Activated naive CD4-positive, alpha-beta T cell (primary cell): ENCODE data around the gene ANKHD1.

Experiments used
- DNase-seq, 4 experiments: peaks; one replicate each; lab custom pipeline; 2025; lab: John Stamatoyannopoulos, UW

ANKHD1 gene

DNA sequence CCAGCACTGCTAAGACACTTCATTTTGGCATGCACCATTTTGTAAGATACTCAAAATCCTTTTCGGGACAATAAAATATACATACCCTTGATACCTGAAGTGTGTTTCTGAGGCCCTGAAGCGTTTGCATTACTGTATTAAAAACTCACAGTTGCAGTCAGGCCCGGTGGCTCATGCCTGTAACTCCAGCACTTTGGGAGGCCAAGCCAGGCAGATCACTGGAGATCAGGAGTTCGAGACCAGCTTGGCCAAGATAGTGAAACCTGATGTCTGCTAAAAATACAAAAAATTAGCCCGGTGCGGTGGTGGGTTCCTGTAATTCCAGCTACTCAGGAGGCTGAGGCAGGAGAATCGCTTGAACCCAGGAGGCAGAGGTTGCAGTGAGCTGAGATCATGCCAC, 143.4 kb downstream of the ANKHD1 start:
- DNase-seq: no peak

DNA sequence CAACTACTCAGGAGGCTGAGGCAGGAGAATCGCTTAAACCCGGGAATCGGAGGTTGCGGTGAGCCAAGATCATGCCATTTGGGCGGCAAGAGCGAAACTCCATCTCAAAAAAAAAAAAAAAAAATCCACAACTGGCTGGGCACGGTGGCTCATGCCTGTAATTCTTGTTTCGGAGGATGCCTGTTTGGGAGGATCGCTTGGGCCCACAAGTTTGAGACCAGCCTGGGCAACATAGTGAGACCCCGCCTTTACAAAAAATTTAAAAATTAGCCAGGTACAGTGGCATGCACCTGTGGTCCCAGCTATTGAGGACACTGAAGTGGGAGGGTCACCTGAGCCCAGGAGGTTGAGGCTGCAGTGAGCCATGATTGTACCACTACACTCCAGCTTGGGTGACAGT, 144.0 kb downstream of the ANKHD1 start:
- no peak for DNase-seq

DNA sequence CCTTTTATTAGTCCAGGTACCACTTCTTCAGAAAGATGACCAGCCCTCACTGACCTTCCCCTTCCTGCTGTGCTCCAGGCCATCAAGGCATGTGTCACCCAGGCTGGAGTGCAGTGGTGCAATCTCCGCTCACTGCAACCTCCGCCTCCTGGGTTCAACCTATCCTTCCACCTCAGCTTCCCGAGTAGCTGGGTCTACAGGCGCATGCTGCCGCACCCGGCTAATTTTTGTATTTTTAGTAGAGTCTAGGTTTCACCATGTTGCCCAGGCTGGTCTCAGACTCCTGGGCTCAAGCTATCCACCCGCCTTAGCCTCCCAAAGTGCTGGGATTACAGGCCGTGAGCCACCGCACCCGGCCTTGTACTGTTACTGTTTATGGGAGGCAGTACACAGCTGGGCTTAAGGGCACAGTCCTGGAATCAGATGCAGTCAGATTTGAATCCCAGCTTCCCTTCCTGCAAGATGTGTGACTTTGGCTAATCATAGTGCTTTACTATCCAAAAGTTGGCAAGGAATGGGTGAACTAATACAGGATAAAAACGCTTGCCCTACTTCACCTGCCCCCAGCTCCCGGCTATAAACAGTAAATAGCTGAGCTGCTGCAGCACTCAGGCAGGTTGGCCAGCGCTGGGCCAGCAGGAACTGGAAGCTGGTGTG, 145.3 kb downstream of the ANKHD1 start:
- no peak for DNase-seq

DNA sequence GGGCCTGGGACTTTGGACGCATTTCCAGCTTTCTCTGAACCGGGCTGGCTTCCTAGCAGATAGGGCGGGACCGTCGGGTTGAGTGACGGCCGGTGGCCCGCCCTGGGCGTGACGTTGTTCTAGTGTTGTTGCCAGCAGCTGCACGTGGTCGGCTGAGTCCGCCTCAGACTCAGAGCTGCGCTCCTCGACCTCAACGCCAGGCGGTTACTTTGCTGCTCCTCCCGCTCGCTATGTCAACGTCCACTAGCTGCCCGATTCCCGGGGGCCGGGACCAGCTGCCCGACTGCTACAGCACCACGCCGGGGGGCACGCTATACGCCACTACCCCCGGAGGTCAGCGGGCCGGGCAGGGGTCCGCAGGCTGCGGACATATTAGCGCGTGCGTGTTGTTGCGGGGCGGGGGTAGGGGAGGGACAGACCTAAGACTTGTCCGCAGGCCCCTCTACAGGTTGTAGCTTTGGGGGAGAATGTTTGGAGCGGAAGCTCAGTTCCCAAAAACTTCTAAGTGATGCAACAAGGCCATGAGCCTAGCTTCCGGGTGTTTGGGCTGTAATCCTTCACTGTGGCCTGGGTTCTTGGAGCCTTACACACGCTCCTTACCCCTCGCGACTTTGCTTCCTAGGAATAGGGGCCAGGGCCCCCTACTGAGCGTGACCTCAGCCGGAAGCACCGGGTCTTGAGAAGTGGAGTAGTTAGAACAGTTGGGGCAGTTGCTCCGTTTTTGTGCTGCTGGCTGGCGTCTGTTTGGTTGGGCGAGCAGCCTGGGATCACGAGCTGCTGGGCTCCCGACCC, 146.1 kb downstream of the ANKHD1 start, which contains the start of gene EIF4EBP3:
Gene EIF4EBP3 (plus strand): TSS at position 155 of the 792 bp plus-strand sequence. CDS start 76 bp downstream, at position 231.
- peak; percentile 42 to 80 (median 70) for DNase-seq

DNA sequence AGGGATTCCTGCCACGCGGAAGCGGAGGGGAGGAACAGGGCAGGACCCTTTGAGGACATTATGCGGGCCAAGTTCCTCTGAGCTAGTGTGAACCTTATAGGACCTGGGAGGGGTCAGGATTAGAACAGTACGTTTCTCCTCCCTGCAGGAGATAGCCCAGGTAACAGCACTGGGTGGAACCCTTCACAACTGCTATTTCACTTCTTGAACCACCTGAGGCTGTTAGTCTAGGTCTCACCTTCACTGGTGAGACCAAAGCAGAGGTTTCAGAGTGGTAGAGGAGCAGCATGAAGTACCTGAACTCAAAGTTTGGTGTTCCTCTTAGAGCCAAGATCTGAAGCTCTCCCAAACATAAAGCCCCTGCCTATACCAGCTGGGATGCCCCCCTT, 146.7 kb downstream of the ANKHD1 start:
- DNase-seq: no peak

DNA sequence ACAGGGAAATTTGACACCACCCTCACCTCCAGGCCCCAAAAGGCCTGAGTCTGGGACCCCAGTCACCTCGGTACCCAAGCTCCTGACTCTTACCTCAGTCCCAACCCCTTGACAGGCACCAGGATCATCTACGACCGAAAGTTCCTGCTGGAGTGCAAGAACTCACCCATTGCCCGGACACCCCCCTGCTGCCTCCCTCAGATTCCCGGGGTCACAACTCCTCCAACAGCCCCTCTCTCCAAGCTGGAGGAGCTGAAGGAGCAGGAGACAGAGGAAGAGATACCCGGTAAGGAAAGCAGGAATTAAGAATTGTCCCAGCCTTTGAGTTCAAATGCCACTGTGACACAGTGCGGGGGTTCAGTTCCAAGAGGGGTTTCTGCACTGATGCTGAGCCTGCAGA, 147.2 kb downstream of the ANKHD1 start:
- no peak for DNase-seq

DNA sequence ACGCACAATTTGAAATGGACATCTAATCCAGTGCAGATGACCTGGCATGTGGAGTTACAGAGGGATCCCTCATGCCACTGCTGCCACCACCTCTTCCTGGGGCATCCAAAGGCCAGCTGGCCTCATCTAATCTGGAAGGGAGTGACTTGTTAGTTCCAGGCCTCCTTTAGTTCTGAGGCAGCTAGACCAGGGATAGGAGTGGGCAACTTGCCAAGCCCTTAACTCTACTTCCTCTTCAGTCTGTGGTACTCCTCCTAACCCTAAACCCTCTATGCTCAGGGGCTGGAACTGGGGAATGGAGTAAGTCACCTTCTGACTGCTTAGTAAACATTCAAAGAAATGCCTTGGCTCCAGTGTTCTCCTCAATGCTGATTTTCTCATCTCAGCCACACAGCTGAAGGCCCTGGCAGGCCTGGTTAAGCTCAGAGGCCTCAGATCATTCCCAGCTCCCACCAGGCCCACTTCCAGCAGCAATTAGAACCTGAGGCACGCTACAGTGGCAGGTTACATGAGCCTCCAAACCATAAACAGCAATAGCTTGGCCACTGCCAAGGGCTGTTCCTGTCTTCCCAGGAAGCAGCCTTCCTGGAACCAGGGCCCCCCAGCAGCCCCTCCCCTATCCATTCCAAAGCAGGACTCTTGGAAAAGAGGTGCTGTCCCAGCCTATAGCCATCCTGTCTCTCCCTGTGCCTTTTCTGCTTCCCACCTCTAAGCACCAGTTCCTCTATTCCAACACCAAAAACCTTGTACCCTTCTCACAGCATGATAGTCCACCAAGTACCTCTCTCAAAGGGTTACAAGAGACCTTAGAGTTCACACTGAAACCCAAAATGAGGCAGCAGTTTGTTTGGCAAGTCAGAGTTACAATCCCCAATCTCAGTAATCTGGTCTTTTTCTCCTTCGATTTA, 147.9 kb downstream of the ANKHD1 start:
- no peak for DNase-seq

DNA sequence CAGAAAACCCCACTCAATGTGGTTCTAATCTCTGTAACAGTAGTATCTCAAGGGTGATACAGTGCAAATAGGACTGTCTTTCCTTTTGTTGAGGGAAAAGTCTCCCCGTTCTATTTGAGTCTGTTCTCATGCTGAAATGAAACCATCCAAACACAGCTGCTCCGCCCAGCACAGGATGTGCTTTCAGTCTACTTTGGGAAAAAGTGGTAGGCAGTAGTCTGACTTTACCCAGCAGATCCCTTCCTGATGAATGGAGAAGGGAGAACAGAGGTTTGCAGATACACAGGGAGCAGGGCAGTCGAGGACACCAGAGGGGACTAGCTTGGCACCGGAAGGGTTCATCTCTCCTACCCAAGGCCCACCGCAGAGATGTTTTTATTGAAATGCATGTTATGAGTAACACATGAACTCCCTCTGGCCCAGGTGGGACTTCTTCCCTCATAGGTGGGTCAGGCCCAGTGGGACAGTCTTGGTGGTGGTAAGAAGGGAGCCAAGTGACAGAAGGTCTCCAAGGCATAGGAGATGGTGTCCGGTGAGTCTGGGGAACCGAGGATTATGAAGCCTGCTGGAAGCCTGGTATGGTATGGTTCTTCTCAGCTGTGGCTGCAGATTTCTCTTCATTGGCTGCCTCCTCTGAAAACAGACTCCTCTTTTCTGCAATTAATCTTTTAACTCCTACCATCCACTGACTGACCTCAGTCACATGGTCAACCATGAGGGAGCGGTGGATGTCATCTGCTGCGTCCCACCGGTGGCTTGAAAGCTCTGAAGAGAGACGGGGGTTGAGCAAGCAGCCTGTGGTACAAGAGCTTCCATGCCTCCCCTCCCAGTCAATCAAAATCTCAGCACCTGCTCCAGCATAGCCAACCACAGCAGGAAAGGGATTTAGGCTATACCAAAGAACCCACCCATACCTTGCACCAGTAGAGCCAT, 148.8 kb downstream of the ANKHD1 start:
- DNase-seq: no peak

DNA sequence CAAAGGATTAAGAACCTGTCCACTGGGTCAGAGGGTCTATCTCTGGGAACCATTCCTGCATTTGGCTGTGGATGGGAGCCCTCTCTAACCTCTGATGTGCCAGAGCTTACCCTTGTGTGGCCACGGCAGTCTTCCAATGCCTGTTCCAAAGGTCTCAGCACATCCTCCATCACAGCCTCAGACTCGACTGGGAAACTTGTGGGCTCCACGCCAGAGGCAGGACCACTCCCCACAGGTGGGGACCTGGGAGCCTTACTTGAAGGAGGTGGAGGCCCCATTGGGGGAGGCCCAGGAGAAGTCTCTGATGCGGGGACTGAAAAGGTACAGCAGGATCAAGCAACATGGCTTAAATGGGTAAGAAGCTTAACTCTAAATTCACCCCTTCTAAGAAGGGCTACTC, 150.2 kb downstream of the ANKHD1 start:
- no peak for DNase-seq

DNA sequence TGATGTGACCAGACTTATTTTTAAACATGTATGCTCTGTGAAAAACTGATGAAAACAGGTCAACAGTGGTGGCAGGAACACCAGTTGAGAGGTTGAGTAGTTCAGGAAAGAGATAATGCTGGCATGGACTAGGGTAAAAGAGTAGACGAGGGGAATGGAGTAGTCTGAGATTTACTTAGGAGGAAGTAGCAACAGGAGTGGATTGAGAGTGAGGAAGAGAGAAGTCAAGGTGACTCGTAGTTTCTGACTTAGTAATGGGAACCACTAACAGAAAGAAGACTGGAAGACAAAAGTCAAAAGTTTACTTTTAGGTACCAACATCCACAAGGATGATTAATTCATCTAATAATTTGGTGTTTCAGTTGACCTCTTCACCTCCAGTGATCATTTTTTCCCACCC, 152.0 kb downstream of the ANKHD1 start:
- DNase-seq: no peak

DNA sequence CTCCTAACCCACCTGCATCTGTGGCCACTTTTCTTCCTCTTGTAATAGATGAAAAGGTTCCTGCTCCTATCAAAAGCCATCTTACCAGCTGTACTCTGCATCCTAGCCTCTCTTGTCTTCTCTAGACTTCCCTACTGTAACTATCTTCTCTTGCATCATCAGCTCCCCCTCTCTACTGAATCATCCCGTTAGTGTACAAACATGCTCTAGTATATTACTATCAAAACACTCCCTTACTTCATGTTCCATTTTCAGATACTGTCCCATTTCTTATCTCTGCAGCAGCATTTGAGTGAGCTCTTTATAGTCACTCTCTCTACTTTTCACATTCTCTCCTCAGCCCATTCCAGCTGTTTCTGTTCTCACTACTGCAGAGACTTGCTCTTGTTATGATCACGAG, 152.8 kb downstream of the ANKHD1 start:
- no peak for DNase-seq

DNA sequence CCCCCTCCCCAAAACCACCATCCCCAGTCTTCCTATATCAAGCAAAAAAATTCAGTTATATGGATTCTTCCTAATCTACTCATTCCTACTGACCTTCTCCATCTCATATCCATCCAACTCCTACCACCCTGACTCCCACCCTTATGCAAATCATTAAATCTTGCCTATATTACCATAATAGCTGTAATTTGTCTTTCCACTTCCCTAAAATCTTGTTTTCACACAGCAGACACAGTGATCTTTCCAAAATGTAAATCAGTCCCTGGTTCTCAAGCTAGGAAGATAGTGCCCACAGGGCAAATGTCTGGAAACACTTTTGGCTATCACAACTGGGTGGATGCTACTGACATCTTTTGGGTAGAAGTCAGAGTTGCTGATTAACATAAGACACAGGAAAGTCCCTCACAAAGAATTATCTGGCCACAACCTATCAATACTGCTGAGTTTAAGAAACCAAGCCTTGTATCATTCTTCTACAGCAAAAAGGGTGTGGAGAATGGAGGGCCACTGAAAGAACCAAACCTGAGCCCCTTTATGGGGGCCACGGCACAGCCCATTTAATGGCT, 154.2 kb downstream of the ANKHD1 start:
- DNase-seq: no peak

DNA sequence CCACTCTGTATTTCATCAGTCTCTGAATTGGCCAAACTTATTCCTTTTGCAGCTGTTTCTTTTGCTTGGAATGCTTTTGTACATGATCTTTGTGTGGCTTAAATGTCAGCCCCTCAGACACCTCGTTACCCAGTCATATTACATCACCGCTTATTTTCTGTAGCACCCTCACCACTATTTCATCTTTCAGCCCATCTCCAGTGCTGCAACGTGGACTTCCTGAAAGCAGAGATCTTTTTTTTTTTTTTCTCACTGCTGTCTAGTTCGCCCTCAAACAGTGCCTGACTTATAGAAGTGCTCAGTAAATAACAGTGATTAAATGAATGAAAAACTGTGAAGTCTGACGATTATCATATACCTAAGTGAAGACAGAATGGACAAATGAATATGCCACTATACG, 154.8 kb downstream of the ANKHD1 start:
- DNase-seq: no peak

DNA sequence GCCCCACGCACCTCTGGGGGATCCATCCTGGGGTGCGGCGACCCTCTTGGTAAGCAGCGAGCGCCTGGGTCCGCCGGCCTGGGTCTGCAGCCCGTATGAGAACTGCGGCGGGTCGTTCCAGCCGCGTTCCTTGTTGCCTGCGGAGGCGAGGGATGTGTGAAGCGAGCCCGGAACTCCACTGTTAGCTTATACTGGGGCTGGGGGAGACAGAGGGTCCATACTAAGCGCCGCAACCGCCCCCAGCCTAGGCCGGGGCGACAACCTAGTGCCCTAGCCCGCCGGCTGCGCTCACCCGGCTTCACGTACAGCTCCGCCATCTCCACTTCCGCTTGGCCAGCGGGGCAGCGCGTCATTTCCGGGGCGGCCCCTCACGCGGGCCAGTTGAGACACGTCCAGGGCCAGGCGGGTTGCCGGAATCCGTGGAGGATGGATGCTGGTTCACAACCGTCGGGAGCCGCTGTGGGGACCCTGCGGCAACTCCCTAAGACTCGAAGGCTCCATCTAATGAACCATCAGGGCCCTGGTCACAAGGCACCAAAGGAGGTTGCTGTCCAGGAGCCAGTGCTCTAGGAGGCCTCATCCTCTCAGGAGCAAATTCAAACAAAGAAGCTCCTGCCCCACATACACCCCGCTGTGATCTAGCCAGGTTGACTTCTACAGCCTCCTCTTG, 155.6 kb downstream of the ANKHD1 start, which contains the start of gene SRA1:
Gene SRA1 (minus strand): TSS at position 338 of the 670 bp plus-strand sequence. CDS start 21 bp downstream, at position 317.
- DNase-seq: peak; percentile 42 to 70 (median 56)

DNA sequence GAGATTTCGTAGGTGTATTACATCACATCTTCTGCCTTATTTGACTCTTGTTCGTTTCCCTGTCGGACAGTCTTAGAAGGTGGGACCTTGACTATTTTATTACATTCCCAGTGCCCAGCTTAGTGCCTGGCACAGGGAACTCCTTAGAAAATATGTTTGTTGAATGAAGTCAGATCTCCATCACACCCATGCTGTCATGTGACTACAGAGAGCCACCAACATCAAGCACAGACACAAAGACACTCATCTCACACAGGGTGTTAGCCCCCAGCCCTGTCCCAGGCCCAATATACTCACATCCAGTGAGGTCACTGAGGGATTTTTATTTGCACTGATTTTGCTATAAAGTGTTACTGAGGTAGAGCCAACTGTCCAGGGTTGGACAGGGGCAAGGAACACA, 156.3 kb downstream of the ANKHD1 start:
- no peak for DNase-seq

DNA sequence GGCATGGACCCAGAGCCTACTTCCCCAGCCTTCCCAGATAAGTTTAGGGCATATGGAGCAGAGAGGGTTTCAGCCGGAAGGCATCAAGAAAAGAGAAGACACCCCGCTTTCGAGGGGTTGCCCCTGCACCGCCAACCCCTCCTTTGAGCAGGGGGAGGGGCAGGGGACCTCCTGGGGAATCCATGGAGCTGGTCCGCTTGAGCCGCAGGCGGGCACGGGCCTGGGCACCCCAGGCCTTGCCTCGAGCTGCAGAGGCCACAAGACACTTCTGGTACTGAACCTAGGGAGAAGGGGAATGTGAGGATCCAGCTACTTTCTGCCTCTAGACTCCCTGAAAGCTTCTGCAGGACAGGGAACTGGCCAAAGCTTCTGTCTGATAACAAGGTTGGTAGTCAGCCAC, 156.9 kb downstream of the ANKHD1 start:
- DNase-seq: no peak

DNA sequence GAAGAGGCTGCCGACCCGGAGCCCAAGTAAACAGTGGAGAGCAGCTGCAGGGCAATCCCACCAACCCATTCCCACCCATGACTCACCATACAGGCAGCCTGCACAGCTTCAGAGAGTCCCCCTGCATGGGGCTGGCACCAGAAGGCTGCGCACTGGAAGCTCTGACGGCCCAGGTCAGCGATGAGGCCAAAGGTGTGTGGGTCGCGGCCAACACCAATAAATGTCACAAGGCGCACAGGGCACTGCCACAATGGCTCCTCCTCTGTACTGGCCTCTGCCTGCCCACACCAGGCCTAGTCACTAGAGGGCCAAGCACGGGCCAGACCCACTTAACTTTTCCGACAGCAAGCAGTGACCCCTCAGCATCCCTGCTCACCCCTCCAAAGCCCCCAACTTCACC, 158.6 kb downstream of the ANKHD1 start:
- DNase-seq: no peak

DNA sequence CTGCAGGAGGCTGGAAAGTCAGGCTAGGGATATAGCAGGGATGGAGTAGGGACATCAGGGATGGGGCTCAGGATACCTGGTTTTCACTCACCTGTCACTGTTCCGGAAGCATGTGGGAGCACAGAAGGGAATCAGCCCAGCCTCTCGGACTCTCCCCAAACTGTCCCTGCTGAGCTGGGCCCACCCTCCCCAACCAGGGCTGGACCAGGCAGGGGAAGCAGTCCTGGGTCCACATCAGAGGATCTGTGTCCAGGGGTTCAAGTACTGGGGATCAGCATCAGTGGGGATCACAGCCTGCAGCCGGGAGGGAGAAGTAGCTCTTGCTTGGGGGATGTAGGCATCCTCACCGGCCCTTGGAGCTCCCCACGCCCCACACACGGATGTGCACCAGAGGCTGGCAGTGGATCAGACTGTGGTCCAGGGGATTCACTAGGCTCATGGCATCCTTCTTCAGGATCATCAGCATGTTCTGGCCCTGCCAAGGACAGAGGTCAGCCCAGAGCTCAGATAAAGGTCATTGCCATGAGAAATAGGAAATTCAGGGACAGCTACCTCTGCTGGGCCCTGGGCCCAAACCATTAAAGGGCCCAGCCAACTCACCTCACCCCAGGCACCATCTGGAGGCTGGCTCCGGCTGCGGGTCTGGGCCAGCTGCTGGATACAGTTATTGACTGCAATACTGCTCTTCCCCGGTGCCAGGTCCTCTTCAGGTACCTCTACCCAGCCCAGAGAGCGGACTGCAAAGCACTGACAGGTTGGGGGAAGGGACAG, 160.3 kb downstream of the ANKHD1 start:
- no peak for DNase-seq

DNA sequence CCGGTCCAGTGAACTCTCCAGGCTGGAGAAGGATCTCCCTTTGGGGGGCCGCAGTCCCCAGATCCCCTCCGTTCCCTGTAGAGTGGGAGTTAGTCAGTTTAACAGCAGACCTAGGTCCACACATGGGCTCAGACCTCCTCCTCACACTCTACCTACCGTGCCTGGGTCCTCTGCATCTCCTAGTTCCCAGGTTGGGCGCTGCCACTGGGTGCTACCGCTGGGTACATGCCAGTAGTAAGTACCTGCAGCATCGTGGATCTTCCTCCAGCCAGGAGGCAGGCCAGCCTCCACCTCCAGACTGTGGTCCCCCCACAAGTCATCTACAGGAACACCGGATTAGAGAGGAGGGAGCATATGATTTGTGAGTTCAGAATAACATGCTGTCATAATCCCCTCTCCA, 162.0 kb downstream of the ANKHD1 start:
- no peak for DNase-seq
